ENCODE results near the gene STK16. TPM values are rescaled to one million over a fixed set of nuclear protein-coding genes. Genes with fewer than 3 reads are reported as not detected.

Gene STK16
- total and polyA plus RNA-seq, 7 experiments from 2014 or later: 17.4 to 35.0 (median 21.8) TPM

DNA sequence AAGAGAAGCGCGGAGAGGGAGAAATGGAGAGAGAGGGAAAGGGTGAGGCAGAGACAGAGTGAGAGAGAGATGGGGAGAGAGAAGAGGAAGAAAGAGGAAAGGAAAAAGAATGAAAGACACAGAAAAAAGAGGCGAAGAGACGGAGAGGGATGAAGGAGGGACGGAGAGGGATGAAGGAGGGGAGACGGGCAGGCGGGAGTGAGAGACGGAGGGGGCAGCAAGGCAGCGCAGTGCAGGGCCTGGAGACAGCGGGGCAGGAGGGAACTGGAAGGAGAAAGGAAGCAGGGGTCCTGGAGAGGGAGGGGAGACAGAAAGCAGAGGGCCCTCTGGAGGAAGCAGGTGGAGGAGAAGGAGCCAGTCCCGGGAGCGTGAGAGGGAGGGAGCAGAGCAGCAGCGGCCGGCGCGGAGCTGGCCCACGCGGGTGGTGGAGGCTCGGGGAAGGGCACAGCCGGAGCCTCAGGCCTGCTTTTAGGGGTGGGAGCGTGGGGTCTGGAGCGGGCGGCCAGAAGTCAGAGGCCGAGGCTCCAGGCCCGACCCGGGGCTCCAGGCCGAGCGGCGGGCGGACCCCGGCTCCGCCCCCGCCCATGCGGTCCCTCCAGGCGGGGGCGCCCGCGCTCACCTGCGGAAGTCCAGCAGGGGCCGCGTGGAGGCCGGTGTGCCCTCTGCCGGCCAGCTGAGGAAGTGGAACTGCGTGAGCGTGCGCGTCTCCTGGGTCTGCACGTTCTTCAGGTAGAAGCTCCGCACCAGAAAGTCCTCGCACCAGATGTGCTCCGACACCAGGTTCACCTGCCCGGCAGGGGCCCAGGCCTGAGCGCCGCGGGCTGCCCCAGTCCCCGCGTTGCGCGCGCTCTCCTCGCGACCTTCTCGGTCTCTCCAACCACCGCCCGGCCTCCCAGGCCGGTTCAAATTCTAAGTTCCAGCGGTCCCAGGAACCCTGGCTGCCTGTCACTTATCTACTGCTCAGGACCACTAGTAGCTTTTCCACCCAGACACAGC is 49.4 kb downstream of the STK16 start:
- Mint-ChIP-seq H3K4me3 (peak overlapping the region; percentile 68 to 89 (median 82)), H3K9me3 (no peaks in the 10 kb centered on the region), H3K27ac (peak overlapping the region; percentile 56 to 88 (median 84)), H3K4me1 (peaks cover 11 to 34% (median 27%) of the 10 kb centered on the region in 7 donors), H3K27me3 (peaks cover 0 to 9% (median 0%) of the 10 kb centered on the region in 5 donors), H3K36me3 (peaks cover 0 to 2% (median 0%) of the 10 kb centered on the region in 5 donors)
- H3K4me3 ChIP-seq (ENCODE audit: low read length): peak overlapping the region; percentile 47
- peaks cover 2 to 20% of the 10 kb centered on the region in 2 donors for H3K4me1 ChIP-seq (ENCODE audit: control insufficient read depth in 2 of 2, insufficient read depth in 2 of 2, low read length in 2 of 2)
- DNase-seq (peak; percentile 80 to 93 (median 90)), ATAC-seq (peak; percentile 99)
- intact Hi-C loops (cut with micrococcal nuclease): loop anchor here (1.0 to 5.0 kb wide), 12 partner anchors 15 to 248 kb away; partner anchors contain the start of genes ANKZF1 (in 2 of the 2), ATG9A (in 2 of the 2), DNAJB2 (in 2 of the 2) and TUBA4A (in 2 of the 2)
- no peaks in the 10 kb centered on the region for H3K9me3 ChIP-seq (ENCODE audit: control insufficient read depth in 2 of 3, low read length in 3 of 3)
- no peaks in the 10 kb centered on the region for H3K36me3 ChIP-seq (ENCODE audit: control insufficient read depth in 2 of 3, insufficient read depth in 3 of 3, low read length in 3 of 3)
- H3K27ac ChIP-seq (ENCODE audit: low read depth, low read length): peak overlapping the region; percentile 79
- ChIA-PET POLR2A (interaction anchor here (0.7 to 4.2 kb wide), 22 partner anchors 8 to 137 kb away, joined by 3 to 74 read pairs (median 5); partner anchors contain the start of genes ABCB6, ANKZF1, ATG9A and CNPPD1), CTCF (interaction anchor here (0.5 to 11.9 kb wide), 37 partner anchors 8 to 894 kb away, joined by 3 to 194 read pairs (median 4); partner anchors contain the start of genes ANKZF1, ATG9A, CNPPD1 and DES)
- no peaks in the 10 kb centered on the region for H3K27me3 ChIP-seq (ENCODE audit: control insufficient read depth in 2 of 2, insufficient read depth in 2 of 2, low read length in 2 of 2)

- H3K4me1 ChIP-seq (ENCODE audit: control insufficient read depth in 2 of 2, insufficient read depth in 2 of 2, low read length in 2 of 2): peaks cover 2 to 20% of the 10 kb centered on the region in 2 donors
- Mint-ChIP-seq H3K9me3 (no peaks in the 10 kb centered on the region), H3K4me3 (peak overlapping the region in 2 of 10 donors; percentile 33 to 89), H3K27me3 (peaks cover 0 to 18% (median 2%) of the 10 kb centered on the region in 5 donors), H3K4me1 (peaks cover 11 to 34% (median 27%) of the 10 kb centered on the region in 7 donors), H3K27ac (peak overlapping the region in 4 of 9 donors; percentile 25 to 70 (median 56)), H3K36me3 (peaks cover 0 to 2% (median 0%) of the 10 kb centered on the region in 5 donors)
- no peaks in the 10 kb centered on the region for H3K9me3 ChIP-seq (ENCODE audit: control insufficient read depth in 2 of 3, low read length in 3 of 3)
- DNase-seq (peak in 1 of 9 donors; percentile 20), ATAC-seq (no peak)
- no peaks in the 10 kb centered on the region for H3K36me3 ChIP-seq (ENCODE audit: control insufficient read depth in 2 of 3, insufficient read depth in 3 of 3, low read length in 3 of 3)
- ChIA-PET POLR2A (interaction anchor here (1.8 to 4.2 kb wide), 6 partner anchors 16 to 137 kb away, joined by 6 to 74 read pairs (median 22); partner anchors contain the start of genes CNPPD1, DNAJB2, TUBA4A and TUBA4B), CTCF (interaction anchor here (0.7 to 11.9 kb wide), 8 partner anchors 8 to 299 kb away, joined by 3 to 194 read pairs (median 12); partner anchors contain the start of genes DNAJB2, NHEJ1, TUBA4A and TUBA4B)
- H3K4me3 ChIP-seq (ENCODE audit: low read length): no peak overlapping the region
- H3K27me3 ChIP-seq (ENCODE audit: control insufficient read depth in 2 of 2, insufficient read depth in 2 of 2, low read length in 2 of 2): no peaks in the 10 kb centered on the region
- no peak overlapping the region for H3K27ac ChIP-seq (ENCODE audit: low read depth, low read length)
- intact Hi-C loops (cut with micrococcal nuclease): no loop called here
These were observed 50.9 kb downstream of the STK16 start for GRCh38 chr2:219296142-219296541.

DNA sequence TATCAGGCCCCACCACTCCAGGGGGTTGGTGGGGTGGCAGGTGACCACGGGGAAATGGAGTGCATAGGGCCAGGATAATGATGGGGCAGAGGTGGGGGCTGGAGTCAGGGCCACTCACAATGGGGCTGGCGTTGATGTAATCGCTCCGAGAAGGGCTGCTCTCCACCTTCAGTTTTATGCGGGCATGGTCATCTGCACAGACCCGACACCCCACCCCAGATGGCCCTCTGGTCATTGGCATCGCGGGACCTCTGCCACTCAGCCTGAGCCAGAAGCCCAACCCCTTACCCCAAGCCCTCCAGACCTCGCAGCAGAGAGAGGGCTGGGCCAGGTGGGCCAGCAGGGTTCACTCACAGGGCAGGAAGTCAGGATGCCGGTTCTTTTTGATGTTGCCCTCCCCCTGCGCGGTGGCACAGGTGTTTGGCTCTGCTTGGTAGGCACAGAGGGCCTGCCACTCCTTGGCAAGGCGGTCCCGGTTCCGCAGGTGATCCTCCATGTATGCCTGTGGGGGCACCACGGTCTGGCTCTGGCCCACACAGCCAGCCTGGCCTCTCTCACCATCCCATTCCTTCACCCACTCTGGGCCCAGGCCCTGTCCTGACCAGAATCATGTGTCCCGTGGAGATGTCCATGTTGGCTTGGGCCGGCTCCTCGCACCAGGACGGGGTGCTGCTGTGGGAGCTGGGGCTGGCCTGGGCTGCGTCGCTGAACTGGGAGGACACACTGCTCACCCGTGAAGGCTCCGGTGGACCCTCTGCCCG is 51.5 kb downstream of the STK16 start:
- H3K4me1 Mint-ChIP-seq: peaks cover 11 to 34% (median 27%) of the 10 kb centered on the region in 7 donors
- Histone ChIP-seq H3K9me3 (ENCODE audit: control insufficient read depth in 2 of 3, low read length in 3 of 3) (no peaks in the 10 kb centered on the region), H3K4me1 (ENCODE audit: control insufficient read depth in 2 of 2, insufficient read depth in 2 of 2, low read length in 2 of 2) (peaks cover 2 to 20% of the 10 kb centered on the region in 2 donors), H3K36me3 (ENCODE audit: control insufficient read depth in 2 of 3, insufficient read depth in 3 of 3, low read length in 3 of 3) (no peaks in the 10 kb centered on the region), H3K27ac (ENCODE audit: low read depth, low read length) (no peak overlapping the region), H3K4me3 (ENCODE audit: low read length) (no peak overlapping the region), H3K27me3 (ENCODE audit: control insufficient read depth in 2 of 2, insufficient read depth in 2 of 2, low read length in 2 of 2) (no peaks in the 10 kb centered on the region)
- peak overlapping the region in 1 of 10 donors; percentile 38 for H3K4me3 Mint-ChIP-seq
- peak in 6 of 9 donors; percentile 33 to 43 (median 40) for DNase-seq
- peaks cover 0 to 2% (median 0%) of the 10 kb centered on the region in 5 donors for H3K36me3 Mint-ChIP-seq
- no peaks in the 10 kb centered on the region for H3K9me3 Mint-ChIP-seq
- no peak for ATAC-seq
- ChIA-PET CTCF (interaction anchor here (1.5 to 11.9 kb wide), 3 partner anchors 18 to 138 kb away, joined by 3 to 194 read pairs (median 25); partner anchors contain the start of genes DNAJB2 and NHEJ1), POLR2A (interaction anchor here (0.7 to 4.2 kb wide), 3 partner anchors 17 to 92 kb away, joined by 3 to 74 read pairs (median 6); partner anchors contain the start of genes DNAJB2 and TUBA4A)
- H3K27ac Mint-ChIP-seq: peak overlapping the region in 2 of 9 donors; percentile 25 to 56
- intact Hi-C loops (cut with micrococcal nuclease): no loop called here
- peaks cover 0 to 24% (median 9%) of the 10 kb centered on the region in 5 donors for H3K27me3 Mint-ChIP-seq

DNA sequence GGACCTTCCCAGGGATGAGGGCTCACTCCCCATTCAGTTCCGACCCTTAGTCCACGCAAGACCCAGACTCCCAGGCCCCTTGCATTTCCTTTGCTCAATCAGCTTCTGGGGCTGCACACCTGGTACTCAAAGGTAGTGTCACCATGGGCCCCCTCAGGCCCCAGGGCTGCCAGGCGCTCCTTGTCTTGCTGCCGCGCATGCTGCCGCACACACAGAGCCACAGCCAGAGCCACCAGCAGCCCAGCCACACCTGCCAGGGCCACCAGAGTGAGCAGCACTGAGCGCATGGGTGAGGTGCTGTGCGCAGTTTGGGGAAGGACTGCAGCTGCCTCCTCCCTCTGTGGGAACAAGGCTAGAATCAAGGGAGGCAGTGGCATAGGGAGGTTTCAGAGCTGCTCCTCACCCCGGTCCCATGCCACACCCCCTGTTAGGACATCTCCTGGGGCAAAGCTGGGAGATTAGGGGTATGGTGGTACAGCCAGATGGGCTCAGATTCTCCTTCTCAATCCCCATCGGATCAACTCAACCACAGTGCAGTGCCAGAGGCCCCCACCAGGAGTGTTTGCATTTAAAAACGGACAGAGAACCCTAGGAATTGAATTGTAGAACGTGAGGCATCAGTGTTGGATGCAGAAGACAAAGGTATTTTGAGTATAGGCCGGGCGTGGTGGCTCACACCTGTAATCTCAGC is 52.6 kb downstream of the STK16 start:
- no peaks in the 10 kb centered on the region for H3K36me3 ChIP-seq (ENCODE audit: control insufficient read depth in 2 of 3, insufficient read depth in 3 of 3, low read length in 3 of 3)
- intact Hi-C loops (cut with micrococcal nuclease): loop anchor here (1.0 to 2.0 kb wide), 5 partner anchors 87 to 240 kb away; partner anchors contain the start of genes NHEJ1 (in 2 of the 2) and SLC23A3 (in 1 of the 2)
- no peak overlapping the region for H3K4me3 Mint-ChIP-seq
- no peaks in the 10 kb centered on the region for H3K9me3 Mint-ChIP-seq
- H3K4me1 Mint-ChIP-seq: peaks cover 11 to 34% (median 27%) of the 10 kb centered on the region in 7 donors
- peak overlapping the region in 2 of 9 donors; percentile 34 to 59 for H3K27ac Mint-ChIP-seq
- H3K36me3 Mint-ChIP-seq: peaks cover 0 to 2% (median 0%) of the 10 kb centered on the region in 5 donors
- no peak overlapping the region for H3K4me3 ChIP-seq (ENCODE audit: low read length)
- H3K27ac ChIP-seq (ENCODE audit: low read depth, low read length): no peak overlapping the region
- H3K4me1 ChIP-seq (ENCODE audit: control insufficient read depth in 2 of 2, insufficient read depth in 2 of 2, low read length in 2 of 2): peaks cover 2 to 20% of the 10 kb centered on the region in 2 donors
- ChIA-PET CTCF (interaction anchor here (0.7 to 11.9 kb wide), 6 partner anchors 19 to 139 kb away, joined by 3 to 194 read pairs (median 3); partner anchors contain the start of genes DNAJB2 and NHEJ1), POLR2A (interaction anchor here (0.7 to 1.0 kb wide), 3 partner anchors 43 to 93 kb away, joined by 3 to 6 read pairs (median 3); partner anchors contain the start of genes TUBA4A and TUBA4B)
- H3K27me3 ChIP-seq (ENCODE audit: control insufficient read depth in 2 of 2, insufficient read depth in 2 of 2, low read length in 2 of 2): no peaks in the 10 kb centered on the region
- no peak for DNase-seq
- no peaks in the 10 kb centered on the region for H3K9me3 ChIP-seq (ENCODE audit: control insufficient read depth in 2 of 3, low read length in 3 of 3)
- no peak for ATAC-seq
- peaks cover 0 to 25% (median 10%) of the 10 kb centered on the region in 5 donors for H3K27me3 Mint-ChIP-seq

DNA sequence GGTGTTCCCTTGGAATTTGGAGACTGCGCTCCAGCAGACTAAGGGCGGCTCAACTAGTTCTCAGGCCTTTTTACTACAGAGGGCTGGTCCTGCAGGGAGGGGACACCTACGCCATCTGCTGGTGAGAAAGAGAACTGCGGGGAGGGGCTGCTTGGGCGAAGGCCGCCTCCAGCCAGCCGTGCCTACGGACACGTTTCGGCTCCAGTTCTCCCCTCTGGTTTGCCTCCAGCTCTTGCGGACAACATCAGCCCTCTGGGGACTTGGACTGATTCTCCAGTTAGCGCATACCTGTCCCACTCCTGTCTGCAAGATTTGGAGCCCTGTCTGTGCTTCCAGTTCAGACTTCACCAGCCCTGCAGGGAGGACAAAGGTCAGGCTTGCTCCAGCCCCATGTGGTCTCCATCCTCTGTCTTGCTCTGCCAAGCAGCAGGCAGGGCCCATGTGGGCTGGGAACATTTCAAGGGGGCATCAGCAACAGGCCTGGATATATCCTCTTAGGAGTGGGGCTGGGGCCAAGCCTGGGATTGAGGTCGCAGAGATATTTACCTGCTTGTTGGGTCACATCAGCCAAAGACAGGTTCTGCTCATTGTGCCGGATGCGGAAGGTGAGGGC is 53.6 kb downstream of the STK16 start:
- peaks cover 11 to 34% (median 24%) of the 10 kb centered on the region in 7 donors for H3K4me1 Mint-ChIP-seq
- CTCF ChIA-PET: interaction anchor here (0.7 to 11.9 kb wide), 9 partner anchors 9 to 140 kb away, joined by 3 to 194 read pairs (median 3); partner anchors contain the start of genes DNAJB2 and NHEJ1
- intact Hi-C loops (cut with micrococcal nuclease): loop anchor here (1.0 to 2.0 kb wide), 5 partner anchors 88 to 241 kb away; partner anchors contain the start of genes NHEJ1 (in 2 of the 2) and SLC23A3 (in 1 of the 2)

More for the DNA sequence above, 53.6 kb downstream of the STK16 start:
- no peak overlapping the region for H3K4me3 Mint-ChIP-seq
- peak; percentile 71 for ATAC-seq
- peak overlapping the region in 1 of 9 donors; percentile 42 for H3K27ac Mint-ChIP-seq
- Histone ChIP-seq H3K4me3 (ENCODE audit: low read length) (no peak overlapping the region), H3K36me3 (ENCODE audit: control insufficient read depth in 2 of 3, insufficient read depth in 3 of 3, low read length in 3 of 3) (no peaks in the 10 kb centered on the region), H3K9me3 (ENCODE audit: control insufficient read depth in 2 of 3, low read length in 3 of 3) (no peaks in the 10 kb centered on the region), H3K4me1 (ENCODE audit: control insufficient read depth in 2 of 2, insufficient read depth in 2 of 2, low read length in 2 of 2) (peaks cover 2 to 20% of the 10 kb centered on the region in 2 donors), H3K27me3 (ENCODE audit: control insufficient read depth in 2 of 2, insufficient read depth in 2 of 2, low read length in 2 of 2) (no peaks in the 10 kb centered on the region), H3K27ac (ENCODE audit: low read depth, low read length) (no peak overlapping the region)
- H3K9me3 Mint-ChIP-seq: no peaks in the 10 kb centered on the region
- H3K36me3 Mint-ChIP-seq: peaks cover 0 to 2% (median 0%) of the 10 kb centered on the region in 5 donors
- DNase-seq: peak; percentile 67 to 95 (median 80)
- H3K27me3 Mint-ChIP-seq: peaks cover 6 to 32% (median 17%) of the 10 kb centered on the region in 5 donors
- POLR2A ChIA-PET: interaction anchor here (0.8 to 1.2 kb wide), 4 partner anchors 45 to 140 kb away, joined by 3 to 4 read pairs (median 3); partner anchors contain the start of genes TUBA4A, TUBA4B and ZFAND2B

Measured in naive thymus-derived CD4-positive, alpha-beta T cell (primary cell).